PFSK-1 (cell line): Measurements from ENCODE around the gene OSBPL6.

Experiments
- POLR2AphosphoS5 ChIP-seq: IDR thresholded peaks from 2 replicates; pipeline ENCODE4 v1.6.1; 2012; ENCODE audit warnings: low read depth, mild to moderate bottlenecking, control low read depth, low read length, moderate library complexity
- TAF1 ChIP-seq: IDR thresholded peaks from 2 replicates; pipeline ENCODE4 v1.6.1; 2012; ENCODE audit warnings: low read length, control low read depth, borderline replicate concordance; ENCODE audit not compliant: insufficient read depth

- TF ChIP-seq POLR2AphosphoS5 (no peak), TAF1 (no peak)
Measured at GRCh38 chr2:178177066-178177679, 17.1 kb upstream of the OSBPL6 start.
